ENCODE measurements around the gene ZNF804B. TPM values are rescaled to one million over a fixed set of nuclear protein-coding genes. Genes with fewer than 3 reads are reported as not detected.

The ZNF804B gene
- total and polyA plus RNA-seq, 8 donors = 0.37 TPM; not detected in 7

- Histone ChIP-seq H3K27ac (no peak overlapping the region), H3K36me3 (no peaks in the 10 kb centered on the region), H3K27me3 (no peaks in the 10 kb centered on the region), H3K9me3 (peaks cover 0 to 11% (median 4%) of the 10 kb centered on the region in 4 donors), H3K4me1 (no peaks in the 10 kb centered on the region), H3K4me3 (no peak overlapping the region)
- TF ChIP-seq, protein P1, sequence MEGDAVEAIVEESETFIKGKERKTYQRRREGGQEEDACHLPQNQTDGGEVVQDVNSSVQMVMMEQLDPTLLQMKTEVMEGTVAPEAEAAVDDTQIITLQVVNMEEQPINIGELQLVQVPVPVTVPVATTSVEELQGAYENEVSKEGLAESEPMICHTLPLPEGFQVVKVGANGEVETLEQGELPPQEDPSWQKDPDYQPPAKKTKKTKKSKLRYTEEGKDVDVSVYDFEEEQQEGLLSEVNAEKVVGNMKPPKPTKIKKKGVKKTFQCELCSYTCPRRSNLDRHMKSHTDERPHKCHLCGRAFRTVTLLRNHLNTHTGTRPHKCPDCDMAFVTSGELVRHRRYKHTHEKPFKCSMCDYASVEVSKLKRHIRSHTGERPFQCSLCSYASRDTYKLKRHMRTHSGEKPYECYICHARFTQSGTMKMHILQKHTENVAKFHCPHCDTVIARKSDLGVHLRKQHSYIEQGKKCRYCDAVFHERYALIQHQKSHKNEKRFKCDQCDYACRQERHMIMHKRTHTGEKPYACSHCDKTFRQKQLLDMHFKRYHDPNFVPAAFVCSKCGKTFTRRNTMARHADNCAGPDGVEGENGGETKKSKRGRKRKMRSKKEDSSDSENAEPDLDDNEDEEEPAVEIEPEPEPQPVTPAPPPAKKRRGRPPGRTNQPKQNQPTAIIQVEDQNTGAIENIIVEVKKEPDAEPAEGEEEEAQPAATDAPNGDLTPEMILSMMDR (IDR thresholded peaks at IDR 0.05) = no peak
- no peak for TF ChIP-seq POLR2A (IDR thresholded peaks at IDR 0.05)
- no peak for TF ChIP-seq EP300 (IDR thresholded peaks at IDR 0.05)
- TF ChIP-seq POLR2AphosphoS5 (IDR thresholded peaks at IDR 0.05) = no peak
- DNase-seq = no peak
- intact Hi-C loops (cut with DNase I; ENCODE audit: low total_unique reads) = no loop called here
- WGBS, 5 donors = 78 to 91% (median 86%) methylated on average over 3 of the region's 3 CpGs
Observed at GRCh38 chr7:89049043-89049442, 289.5 kb downstream of the ZNF804B start.

DNA sequence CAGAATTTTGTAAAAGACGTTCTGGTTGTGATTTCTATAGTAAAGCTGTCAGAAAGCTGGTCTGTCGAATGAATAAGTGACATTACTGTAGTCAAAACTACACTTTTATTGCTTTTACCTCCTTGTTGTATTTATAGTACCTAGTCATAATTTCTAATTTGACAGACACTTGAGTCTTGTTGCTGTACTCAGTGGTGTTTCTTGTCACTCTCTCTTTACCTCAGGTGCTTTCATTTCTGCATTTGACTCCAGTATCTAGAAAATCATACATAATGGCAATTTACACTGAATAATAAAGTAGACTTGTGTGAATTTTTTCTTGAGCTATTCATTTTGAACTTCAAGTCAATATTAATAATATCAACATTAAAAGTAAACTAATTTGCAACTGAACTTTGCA is 293.6 kb downstream of the ZNF804B start:
- Histone ChIP-seq H3K9me3 (no peaks in the 10 kb centered on the region), H3K4me1 (no peaks in the 10 kb centered on the region), H3K27me3 (no peaks in the 10 kb centered on the region), H3K27ac (no peak overlapping the region), H3K4me3 (no peak overlapping the region), H3K36me3 (no peaks in the 10 kb centered on the region)
- TF ChIP-seq POLR2A (IDR thresholded peaks at IDR 0.05) (no peak), POLR2AphosphoS5 (IDR thresholded peaks at IDR 0.05) (no peak), EP300 (IDR thresholded peaks at IDR 0.05) (no peak)
- TF ChIP-seq, protein P1 (IDR thresholded peaks at IDR 0.05) = no peak
- 80 to 84% (median 80%) methylated on average over 2 of the region's 2 CpGs for WGBS, 5 donors
- intact Hi-C loops (cut with DNase I; ENCODE audit: low total_unique reads) = no loop called here
- DNase-seq = no peak

- intact Hi-C loops (cut with DNase I; ENCODE audit: low total_unique reads) = no loop called here
- Histone ChIP-seq H3K27me3 (no peaks in the 10 kb centered on the region), H3K36me3 (no peaks in the 10 kb centered on the region), H3K27ac (no peak overlapping the region), H3K9me3 (no peaks in the 10 kb centered on the region), H3K4me1 (no peaks in the 10 kb centered on the region), H3K4me3 (no peak overlapping the region)
- 19 to 47% (median 30%) methylated on average over 2 of the region's 2 CpGs for WGBS, 5 donors
- TF ChIP-seq POLR2A (IDR thresholded peaks at IDR 0.05) (no peak), POLR2AphosphoS5 (IDR thresholded peaks at IDR 0.05) (no peak), EP300 (IDR thresholded peaks at IDR 0.05) (no peak)
- TF ChIP-seq, protein P1 (IDR thresholded peaks at IDR 0.05) = no peak
- DNase-seq = no peak
Observed at GRCh38 chr7:89054361-89054760, 294.9 kb downstream of the ZNF804B start.

GRCh38 chr7:89060234-89060633 is 300.7 kb downstream of the ZNF804B start:
- no peak overlapping the region for H3K27ac ChIP-seq
- TF ChIP-seq EP300 (IDR thresholded peaks at IDR 0.05) (no peak), POLR2AphosphoS5 (IDR thresholded peaks at IDR 0.05) (no peak), POLR2A (IDR thresholded peaks at IDR 0.05) (no peak)
- TF ChIP-seq, protein P1 (IDR thresholded peaks at IDR 0.05) = no peak
- intact Hi-C loops (cut with DNase I; ENCODE audit: low total_unique reads) = no loop called here
- no peaks in the 10 kb centered on the region for H3K4me1 ChIP-seq
- H3K4me3 ChIP-seq = no peak overlapping the region
- WGBS, 5 donors = 90 to 96% (median 91%) methylated on average over 2 of the region's 2 CpGs
- DNase-seq = no peak
- no peaks in the 10 kb centered on the region for H3K27me3 ChIP-seq
- no peaks in the 10 kb centered on the region for H3K36me3 ChIP-seq
- no peaks in the 10 kb centered on the region for H3K9me3 ChIP-seq
